Measurements from ENCODE around the gene HAVCR2.

- TF ChIP-seq CTCF (IDR thresholded peaks at IDR 0.05) (no peak), POLR2AphosphoS5 (IDR thresholded peaks at IDR 0.05) (no peak)
Observed at GRCh38 chr5:157106630-157107461, 2.0 kb downstream of the HAVCR2 start.

Data from prostate gland (tissue), 2 donors.